ENCODE results near the gene SHISA6. TPM values are rescaled to one million over a fixed set of nuclear protein-coding genes. Genes with fewer than 3 reads are reported as not detected.

The SHISA6 gene
- total RNA-seq, 1 experiment from 2014 or later, result 40.0 TPM

DNA sequence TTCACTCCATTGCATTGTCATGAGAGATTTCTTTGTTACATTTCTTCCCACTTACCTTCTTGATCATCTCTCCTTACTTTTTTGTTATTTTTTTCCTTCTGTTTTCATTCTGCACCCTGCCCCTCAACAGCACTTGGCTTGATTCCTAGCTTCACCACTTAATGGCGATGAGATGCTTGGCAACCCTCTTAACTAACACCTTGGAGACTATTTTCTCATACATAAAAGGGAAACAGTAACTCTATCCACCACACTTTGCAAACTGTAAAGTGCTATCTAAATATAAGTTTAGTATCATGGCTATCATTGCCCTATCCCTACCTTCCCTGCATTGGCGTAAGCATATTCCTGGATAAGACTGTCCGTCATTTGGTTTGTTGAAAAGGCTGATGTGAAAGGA is 177.3 kb downstream of the SHISA6 start:
- Histone ChIP-seq H3K36me3 (ENCODE audit: insufficient read depth, low read length, poor library complexity, severe bottlenecking) (no peaks in the 10 kb centered on the region), H3K27ac (ENCODE audit: low read depth, low read length, poor library complexity, severe bottlenecking) (no peak overlapping the region), H3K4me1 (ENCODE audit: insufficient read depth, low read length, poor library complexity, severe bottlenecking) (no peaks in the 10 kb centered on the region), H3K9me3 (ENCODE audit: low read depth, low read length, poor library complexity, severe bottlenecking) (peaks cover under 1% of the 10 kb centered on the region), H3K27me3 (replicated peaks; ENCODE audit: insufficient read depth, low read depth, low read length, poor library complexity) (no peaks in the 10 kb centered on the region), H3K4me3 (ENCODE audit: low read depth, low read length, poor library complexity, severe bottlenecking) (no peak overlapping the region)
- no peak for DNase-seq (ENCODE audit: low spot score)
- TF ChIP-seq, protein P1, sequence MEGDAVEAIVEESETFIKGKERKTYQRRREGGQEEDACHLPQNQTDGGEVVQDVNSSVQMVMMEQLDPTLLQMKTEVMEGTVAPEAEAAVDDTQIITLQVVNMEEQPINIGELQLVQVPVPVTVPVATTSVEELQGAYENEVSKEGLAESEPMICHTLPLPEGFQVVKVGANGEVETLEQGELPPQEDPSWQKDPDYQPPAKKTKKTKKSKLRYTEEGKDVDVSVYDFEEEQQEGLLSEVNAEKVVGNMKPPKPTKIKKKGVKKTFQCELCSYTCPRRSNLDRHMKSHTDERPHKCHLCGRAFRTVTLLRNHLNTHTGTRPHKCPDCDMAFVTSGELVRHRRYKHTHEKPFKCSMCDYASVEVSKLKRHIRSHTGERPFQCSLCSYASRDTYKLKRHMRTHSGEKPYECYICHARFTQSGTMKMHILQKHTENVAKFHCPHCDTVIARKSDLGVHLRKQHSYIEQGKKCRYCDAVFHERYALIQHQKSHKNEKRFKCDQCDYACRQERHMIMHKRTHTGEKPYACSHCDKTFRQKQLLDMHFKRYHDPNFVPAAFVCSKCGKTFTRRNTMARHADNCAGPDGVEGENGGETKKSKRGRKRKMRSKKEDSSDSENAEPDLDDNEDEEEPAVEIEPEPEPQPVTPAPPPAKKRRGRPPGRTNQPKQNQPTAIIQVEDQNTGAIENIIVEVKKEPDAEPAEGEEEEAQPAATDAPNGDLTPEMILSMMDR (conservative IDR thresholded peaks at IDR 0.05; ENCODE audit: low read depth, low read length), result no peak
- no peak for TF ChIP-seq EZH2 (IDR thresholded peaks at IDR 0.05; ENCODE audit: borderline replicate concordance, low read depth, low read length, poor library complexity, severe bottlenecking)
- CTCF ChIA-PET, result no interaction called here
- intact Hi-C loops (cut with micrococcal nuclease; ENCODE audit: unreplicated experiment), result no loop called here
- POLR2A ChIA-PET (ENCODE audit: low non-redundant PET), result no interaction called here
- no TSS peak for BruUV-seq (replicated peaks)

DNA sequence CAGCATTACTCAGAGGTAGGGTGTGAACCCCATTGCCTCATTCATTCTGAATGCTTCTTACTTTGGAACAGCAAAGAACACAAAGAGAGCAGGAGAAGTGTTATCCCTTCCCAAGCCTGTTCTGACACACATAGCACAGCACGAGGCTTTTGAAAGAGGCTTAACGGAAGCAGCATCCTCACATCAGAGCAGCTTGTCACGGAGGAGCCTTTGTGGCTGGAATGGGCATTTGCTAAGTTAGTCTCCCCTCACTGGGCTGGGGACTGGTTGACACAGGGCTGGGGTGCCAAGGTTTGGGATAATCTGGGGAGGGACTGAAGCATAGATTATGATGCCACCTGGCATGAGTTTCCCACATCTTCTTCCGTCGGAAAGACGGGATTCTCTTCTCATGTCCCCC is 189.7 kb downstream of the SHISA6 start:
- H3K4me1 ChIP-seq (ENCODE audit: insufficient read depth, low read length, poor library complexity, severe bottlenecking), result peaks cover 11% of the 10 kb centered on the region
- H3K36me3 ChIP-seq (ENCODE audit: insufficient read depth, low read length, poor library complexity, severe bottlenecking), result no peaks in the 10 kb centered on the region
- ChIA-PET CTCF (no interaction called here), POLR2A (ENCODE audit: low non-redundant PET) (no interaction called here)
- H3K27ac ChIP-seq (ENCODE audit: low read depth, low read length, poor library complexity, severe bottlenecking), result no peak overlapping the region
- H3K4me3 ChIP-seq (ENCODE audit: low read depth, low read length, poor library complexity, severe bottlenecking), result no peak overlapping the region
- no TSS peak for BruUV-seq (replicated peaks)
- H3K9me3 ChIP-seq (ENCODE audit: low read depth, low read length, poor library complexity, severe bottlenecking), result no peaks in the 10 kb centered on the region
- TF ChIP-seq, protein P1 (conservative IDR thresholded peaks at IDR 0.05; ENCODE audit: low read depth, low read length), result no peak
- TF ChIP-seq EZH2 (IDR thresholded peaks at IDR 0.05; ENCODE audit: borderline replicate concordance, low read depth, low read length, poor library complexity, severe bottlenecking), result no peak
- H3K27me3 ChIP-seq (replicated peaks; ENCODE audit: insufficient read depth, low read depth, low read length, poor library complexity), result no peaks in the 10 kb centered on the region
- DNase-seq (ENCODE audit: low spot score), result no peak
- intact Hi-C loops (cut with micrococcal nuclease; ENCODE audit: unreplicated experiment), result no loop called here

DNA sequence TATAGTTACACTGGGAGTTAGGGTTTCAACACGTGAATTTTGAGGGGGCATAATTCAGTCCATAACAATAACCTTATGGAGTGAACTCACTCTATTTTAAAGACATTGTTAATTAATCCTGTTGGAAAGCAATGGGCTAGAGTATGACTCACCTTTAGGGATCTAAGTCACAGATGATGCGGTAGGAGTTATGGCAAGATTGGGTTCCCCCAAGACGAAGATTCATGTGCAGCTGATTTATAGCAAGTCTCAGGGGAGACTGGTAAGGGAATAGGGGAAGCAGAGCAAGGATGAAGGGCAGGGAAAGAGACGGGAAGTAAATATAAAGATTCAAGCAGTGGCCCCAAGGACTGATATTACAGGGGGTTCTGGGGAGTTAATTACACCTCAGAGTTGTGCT is 197.7 kb downstream of the SHISA6 start:
- intact Hi-C loops (cut with micrococcal nuclease; ENCODE audit: unreplicated experiment), result no loop called here
- Histone ChIP-seq H3K9me3 (ENCODE audit: low read depth, low read length, poor library complexity, severe bottlenecking) (no peaks in the 10 kb centered on the region), H3K4me3 (ENCODE audit: low read depth, low read length, poor library complexity, severe bottlenecking) (no peak overlapping the region), H3K4me1 (ENCODE audit: insufficient read depth, low read length, poor library complexity, severe bottlenecking) (peaks cover 8% of the 10 kb centered on the region), H3K27me3 (replicated peaks; ENCODE audit: insufficient read depth, low read depth, low read length, poor library complexity) (no peaks in the 10 kb centered on the region), H3K27ac (ENCODE audit: low read depth, low read length, poor library complexity, severe bottlenecking) (no peak overlapping the region), H3K36me3 (ENCODE audit: insufficient read depth, low read length, poor library complexity, severe bottlenecking) (no peaks in the 10 kb centered on the region)
- no peak for TF ChIP-seq EZH2 (IDR thresholded peaks at IDR 0.05; ENCODE audit: borderline replicate concordance, low read depth, low read length, poor library complexity, severe bottlenecking)
- TF ChIP-seq, protein P1 (conservative IDR thresholded peaks at IDR 0.05; ENCODE audit: low read depth, low read length), result no peak
- ChIA-PET CTCF (no interaction called here), POLR2A (ENCODE audit: low non-redundant PET) (no interaction called here)
- DNase-seq (ENCODE audit: low spot score), result no peak
- BruUV-seq (replicated peaks), result no TSS peak

All from A673 (cell line).